Chondrocyte (in vitro differentiated cells): ENCODE results near the gene C17orf67. TPM values are rescaled to one million over a fixed set of nuclear protein-coding genes. Genes with fewer than 3 reads are reported as not detected.

Source experiments
- DNase-seq: peaks from one replicate; pipeline ENCODE4 v3.0.0; 2021; ENCODE audit warnings: mixed read lengths, low spot score
- H3K27ac Mint-ChIP-seq: one replicate; pipeline ENCODE4 v1.8.0; 2021; ENCODE audit warnings: mild to moderate bottlenecking, moderate library complexity, mixed read lengths; ENCODE audit not compliant: unreplicated experiment
- H3K27me3 Mint-ChIP-seq: 2 replicates; pipeline ENCODE4 v1.8.0; 2021; ENCODE audit warnings: low read depth, mixed read lengths
- H3K36me3 Mint-ChIP-seq: 2 replicates; pipeline ENCODE4 v1.8.0; 2021; ENCODE audit warnings: low read depth, mixed read lengths
- H3K4me1 Mint-ChIP-seq: 2 replicates; pipeline ENCODE4 v1.8.0; 2021; ENCODE audit warnings: low read depth, mild to moderate bottlenecking, mixed read lengths
- H3K4me3 Mint-ChIP-seq: one replicate; pipeline ENCODE4 v1.8.0; 2021; ENCODE audit warnings: mild to moderate bottlenecking, moderate library complexity, mixed read lengths; ENCODE audit not compliant: unreplicated experiment
- H3K9me3 Mint-ChIP-seq: 2 replicates; pipeline ENCODE4 v1.8.0; 2021; ENCODE audit warnings: low read depth, mixed read lengths
- CTCF ChIP-seq: fragments of 200-600 bp; sonication (generic); IDR thresholded peaks from 2 replicates; pipeline ENCODE4 v1.5.0; 2021; ENCODE audit warnings: antibody characterized with exemption, mild to moderate bottlenecking, moderate library complexity
- total RNA-seq: library from RNA; stranded (reverse); gene quantifications from 3 replicates; pipeline ENCODE4 v1.2.1, GENCODE V29; 2021

Gene C17orf67
- total RNA-seq, 1 donor from 2014 or later: 1.5 TPM

- H3K4me3 Mint-ChIP-seq: no peak overlapping the region
- no peaks in the 10 kb centered on the region for H3K4me1 Mint-ChIP-seq
- no peak for TF ChIP-seq CTCF
- H3K9me3 Mint-ChIP-seq: no peaks in the 10 kb centered on the region
- peaks cover 6% of the 10 kb centered on the region for H3K36me3 Mint-ChIP-seq
- no peak overlapping the region for H3K27ac Mint-ChIP-seq
- H3K27me3 Mint-ChIP-seq: no peaks in the 10 kb centered on the region
- no peak for DNase-seq
These were observed 30.6 kb downstream of the C17orf67 start for GRCh38 chr17:56803071-56803470.

- no peaks in the 10 kb centered on the region for H3K9me3 Mint-ChIP-seq
- no peaks in the 10 kb centered on the region for H3K27me3 Mint-ChIP-seq
- TF ChIP-seq CTCF: no peak
- H3K36me3 Mint-ChIP-seq: peaks cover 1% of the 10 kb centered on the region
- DNase-seq: no peak
- H3K4me1 Mint-ChIP-seq: no peaks in the 10 kb centered on the region
- no peak overlapping the region for H3K27ac Mint-ChIP-seq
- no peak overlapping the region for H3K4me3 Mint-ChIP-seq
These were observed 32.1 kb downstream of the C17orf67 start for GRCh38 chr17:56801459-56802178.

GRCh38 chr17:56798916-56799315 lies 34.8 kb downstream of the C17orf67 start:
- Mint-ChIP-seq H3K27me3 (no peaks in the 10 kb centered on the region), H3K4me1 (no peaks in the 10 kb centered on the region), H3K9me3 (no peaks in the 10 kb centered on the region), H3K27ac (no peak overlapping the region), H3K4me3 (no peak overlapping the region), H3K36me3 (no peaks in the 10 kb centered on the region)
- TF ChIP-seq CTCF: no peak
- DNase-seq: no peak

GRCh38 chr17:56796536-56796935 lies 37.2 kb downstream of the C17orf67 start:
- peaks cover 3% of the 10 kb centered on the region for H3K36me3 Mint-ChIP-seq
- TF ChIP-seq CTCF: no peak
- no peak overlapping the region for H3K4me3 Mint-ChIP-seq
- H3K27me3 Mint-ChIP-seq: no peaks in the 10 kb centered on the region
- no peaks in the 10 kb centered on the region for H3K4me1 Mint-ChIP-seq
- H3K9me3 Mint-ChIP-seq: no peaks in the 10 kb centered on the region
- no peak for DNase-seq
- H3K27ac Mint-ChIP-seq: no peak overlapping the region

GRCh38 chr17:56795221-56795865 lies 38.4 kb downstream of the C17orf67 start:
- Mint-ChIP-seq H3K27me3 (no peaks in the 10 kb centered on the region), H3K36me3 (peaks cover 4% of the 10 kb centered on the region), H3K4me1 (no peaks in the 10 kb centered on the region), H3K4me3 (no peak overlapping the region), H3K27ac (no peak overlapping the region), H3K9me3 (no peaks in the 10 kb centered on the region)
- TF ChIP-seq CTCF: no peak
- no peak for DNase-seq
